ENCODE measurements around the gene CPT1B. TPM values are rescaled to one million over a fixed set of nuclear protein-coding genes. Genes with fewer than 3 reads are reported as not detected.
"Not testable (repeated sequence)": the region's sequence is repeated elsewhere in the genome, so short reads cannot be mapped to it uniquely, and the experiment has no call there.

CPT1B gene
- total RNA-seq, 2 experiments from 2014 or later: 42.9 to 43.7 TPM

- peak overlapping the region; percentile 15 for H3K4me3 Mint-ChIP-seq
- H3K27me3 Mint-ChIP-seq: no peaks in the 10 kb centered on the region
- DNase-seq (no peak), ATAC-seq (no peak)
- H3K9me3 Mint-ChIP-seq: no peaks in the 10 kb centered on the region
- no peak for TF ChIP-seq CTCF (IDR thresholded peaks at IDR 0.05)
- CTCF ChIA-PET: interaction anchor here (0.6 to 4.7 kb wide), 6 partner anchors 8 to 81 kb away, joined by 3 to 65 read pairs (median 18); partner anchors contain the start of genes SCO2 and SYCE3
- peaks cover 58% of the 10 kb centered on the region for H3K4me1 Mint-ChIP-seq (ENCODE audit: low read depth)
- POLR2A ChIA-PET: interaction anchor here (1.0 to 8.3 kb wide), 16 partner anchors 9 to 120 kb away, joined by 3 to 175 read pairs (median 6); partner anchors contain the start of genes CHKB, LMF2, NCAPH2 and SCO2
- peaks cover 2% of the 10 kb centered on the region for H3K36me3 Mint-ChIP-seq (ENCODE audit: low read depth)
- intact Hi-C loops (cut with micrococcal nuclease): no loop called here
- peak overlapping the region; percentile 94 for H3K27ac Mint-ChIP-seq
These were observed 37.8 kb downstream of the CPT1B start for GRCh38 chr22:50540381-50540780.

- DNase-seq: no peak
- ChIA-PET CTCF (interaction anchor here (0.6 to 4.7 kb wide), 4 partner anchors 10 to 27 kb away, joined by 3 to 65 read pairs (median 22); partner anchors contain the start of genes SCO2 and SYCE3), POLR2A (interaction anchor here (0.7 to 8.3 kb wide), 5 partner anchors 11 to 294 kb away, joined by 3 to 175 read pairs (median 34); partner anchors contain the start of genes SCO2 and TYMP)
- intact Hi-C loops (cut with micrococcal nuclease): loop anchor here (2.0 kb wide), 1 partner anchor 83 kb away; no protein-coding TSS in a partner anchor
- no peak for ATAC-seq
- Mint-ChIP-seq H3K36me3 (ENCODE audit: low read depth) (peaks cover 2% of the 10 kb centered on the region), H3K4me3 (no peak overlapping the region), H3K27me3 (no peaks in the 10 kb centered on the region), H3K9me3 (no peaks in the 10 kb centered on the region), H3K4me1 (ENCODE audit: low read depth) (peaks cover 60% of the 10 kb centered on the region), H3K27ac (peak overlapping the region; percentile 100)
- no peak for TF ChIP-seq CTCF (IDR thresholded peaks at IDR 0.05)
These were observed 40.5 kb downstream of the CPT1B start for GRCh38 chr22:50537765-50538164.

GRCh38 chr22:50536226-50536625 is 42.0 kb downstream of the CPT1B start:
- TF ChIP-seq CTCF (IDR thresholded peaks at IDR 0.05): no peak
- peaks cover 49% of the 10 kb centered on the region for H3K4me1 Mint-ChIP-seq (ENCODE audit: low read depth)
- no peak for ATAC-seq
- ChIA-PET POLR2A (interaction anchor here (0.7 to 8.3 kb wide), 4 partner anchors 9 to 16 kb away, joined by 3 to 175 read pairs (median 4); partner anchors contain the start of genes KLHDC7B, SCO2 and TYMP), CTCF (interaction anchor here (0.8 to 3.3 kb wide), 3 partner anchors 9 to 27 kb away, joined by 3 to 19 read pairs (median 3); partner anchors contain the start of genes SCO2 and SYCE3)
- H3K27ac Mint-ChIP-seq: peak overlapping the region; percentile 20
- no peak overlapping the region for H3K4me3 Mint-ChIP-seq
- intact Hi-C loops (cut with micrococcal nuclease): no loop called here
- no peak for DNase-seq
- H3K9me3 Mint-ChIP-seq: no peaks in the 10 kb centered on the region
- H3K36me3 Mint-ChIP-seq (ENCODE audit: low read depth): peaks cover 5% of the 10 kb centered on the region
- H3K27me3 Mint-ChIP-seq: no peaks in the 10 kb centered on the region

- intact Hi-C loops (cut with micrococcal nuclease): no loop called here
- no peak overlapping the region for H3K4me3 Mint-ChIP-seq
- no peaks in the 10 kb centered on the region for H3K27me3 Mint-ChIP-seq
- POLR2A ChIA-PET: interaction anchor here (1.4 to 8.3 kb wide), 3 partner anchors 8 to 18 kb away, joined by 4 to 175 read pairs (median 4); partner anchors contain the start of genes SCO2 and TYMP
- TF ChIP-seq CTCF (IDR thresholded peaks at IDR 0.05): no peak
- H3K9me3 Mint-ChIP-seq: no peaks in the 10 kb centered on the region
- H3K27ac Mint-ChIP-seq: no peak overlapping the region
- ATAC-seq (no peak), DNase-seq (no peak)
- peaks cover 39% of the 10 kb centered on the region for H3K4me1 Mint-ChIP-seq (ENCODE audit: low read depth)
- CTCF ChIA-PET: interaction anchor here (1.3 to 3.3 kb wide), 2 partner anchors 10 kb away, joined by 3 to 19 read pairs; partner anchors contain the start of gene SCO2
- peaks cover 3% of the 10 kb centered on the region for H3K36me3 Mint-ChIP-seq (ENCODE audit: low read depth)
These were observed 43.1 kb downstream of the CPT1B start for GRCh38 chr22:50535113-50535512.

- H3K36me3 Mint-ChIP-seq (ENCODE audit: low read depth); H3K9me3 Mint-ChIP-seq; ATAC-seq; H3K4me3 Mint-ChIP-seq; H3K27me3 Mint-ChIP-seq; intact Hi-C loops (cut with micrococcal nuclease): not testable (repeated sequence)
- CTCF ChIA-PET: interaction anchor here (1.3 to 3.3 kb wide), 3 partner anchors 9 to 11 kb away, joined by 3 to 19 read pairs (median 6); partner anchors contain the start of genes KLHDC7B and SCO2
- POLR2A ChIA-PET: interaction anchor here (0.9 kb wide), 1 partner anchor 87 kb away, joined by 3 read pairs; no protein-coding TSS in a partner anchor
- DNase-seq: peak; percentile 20
- H3K4me1 Mint-ChIP-seq (ENCODE audit: low read depth): peaks cover 30% of the 10 kb centered on the region
- peak overlapping the region; percentile 87 for H3K27ac Mint-ChIP-seq
These were observed 44.1 kb downstream of the CPT1B start for GRCh38 chr22:50533856-50534711.

Data from activated CD8-positive, alpha-beta T cell treated with anti-CD3 and anti-CD28 coated beads for 36 hours (primary cell).